ENCODE results near the gene SYVN1.

SYVN1 gene

DNA sequence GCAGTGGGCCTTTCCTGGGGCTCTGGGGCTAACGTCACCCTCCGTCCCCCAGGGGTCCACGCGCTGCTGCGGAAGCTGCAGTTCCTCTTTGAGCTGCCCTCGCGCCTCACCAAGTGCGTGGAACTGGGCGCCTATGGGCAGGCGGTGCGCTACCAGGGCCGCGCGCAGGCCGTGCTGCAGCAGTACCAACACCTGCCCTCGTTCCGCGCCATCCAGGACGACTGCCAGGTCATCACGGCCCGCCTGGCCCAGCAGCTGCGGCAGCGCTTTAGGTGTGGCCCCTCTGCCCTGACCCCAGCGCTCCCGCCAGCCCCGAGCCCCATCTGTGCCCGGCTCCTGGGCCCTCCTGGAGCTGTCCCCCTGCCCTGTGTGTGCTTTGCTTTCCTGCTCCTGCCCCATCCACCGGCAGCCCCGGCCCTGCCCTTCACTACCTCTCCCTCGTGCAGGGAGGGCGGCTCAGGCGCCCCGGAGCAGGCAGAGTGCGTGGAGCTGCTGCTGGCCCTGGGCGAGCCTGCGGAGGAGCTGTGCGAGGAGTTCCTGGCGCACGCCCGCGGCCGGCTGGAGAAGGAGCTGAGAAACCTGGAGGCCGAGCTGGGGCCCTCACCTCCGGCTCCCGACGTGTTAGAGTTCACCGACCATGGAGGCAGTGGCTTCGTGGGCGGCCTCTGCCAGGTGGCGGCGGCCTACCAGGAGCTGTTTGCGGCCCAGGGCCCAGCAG is 26.4 kb downstream of the SYVN1 start:
- TF ChIP-seq, protein P1, sequence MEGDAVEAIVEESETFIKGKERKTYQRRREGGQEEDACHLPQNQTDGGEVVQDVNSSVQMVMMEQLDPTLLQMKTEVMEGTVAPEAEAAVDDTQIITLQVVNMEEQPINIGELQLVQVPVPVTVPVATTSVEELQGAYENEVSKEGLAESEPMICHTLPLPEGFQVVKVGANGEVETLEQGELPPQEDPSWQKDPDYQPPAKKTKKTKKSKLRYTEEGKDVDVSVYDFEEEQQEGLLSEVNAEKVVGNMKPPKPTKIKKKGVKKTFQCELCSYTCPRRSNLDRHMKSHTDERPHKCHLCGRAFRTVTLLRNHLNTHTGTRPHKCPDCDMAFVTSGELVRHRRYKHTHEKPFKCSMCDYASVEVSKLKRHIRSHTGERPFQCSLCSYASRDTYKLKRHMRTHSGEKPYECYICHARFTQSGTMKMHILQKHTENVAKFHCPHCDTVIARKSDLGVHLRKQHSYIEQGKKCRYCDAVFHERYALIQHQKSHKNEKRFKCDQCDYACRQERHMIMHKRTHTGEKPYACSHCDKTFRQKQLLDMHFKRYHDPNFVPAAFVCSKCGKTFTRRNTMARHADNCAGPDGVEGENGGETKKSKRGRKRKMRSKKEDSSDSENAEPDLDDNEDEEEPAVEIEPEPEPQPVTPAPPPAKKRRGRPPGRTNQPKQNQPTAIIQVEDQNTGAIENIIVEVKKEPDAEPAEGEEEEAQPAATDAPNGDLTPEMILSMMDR (IDR thresholded peaks at IDR 0.05), result no peak
- H3K4me3 Mint-ChIP-seq, result no peak overlapping the region
- DNase-seq, result no peak
- H3K27ac Mint-ChIP-seq, result no peak overlapping the region
- H3K36me3 Mint-ChIP-seq (ENCODE audit: low read depth), result peaks cover 10% of the 10 kb centered on the region
- no peaks in the 10 kb centered on the region for H3K9me3 Mint-ChIP-seq
- peaks cover 4% of the 10 kb centered on the region for H3K27me3 Mint-ChIP-seq (ENCODE audit: low read depth, poor library complexity)
- peaks cover 30% of the 10 kb centered on the region for H3K4me1 Mint-ChIP-seq

DNA sequence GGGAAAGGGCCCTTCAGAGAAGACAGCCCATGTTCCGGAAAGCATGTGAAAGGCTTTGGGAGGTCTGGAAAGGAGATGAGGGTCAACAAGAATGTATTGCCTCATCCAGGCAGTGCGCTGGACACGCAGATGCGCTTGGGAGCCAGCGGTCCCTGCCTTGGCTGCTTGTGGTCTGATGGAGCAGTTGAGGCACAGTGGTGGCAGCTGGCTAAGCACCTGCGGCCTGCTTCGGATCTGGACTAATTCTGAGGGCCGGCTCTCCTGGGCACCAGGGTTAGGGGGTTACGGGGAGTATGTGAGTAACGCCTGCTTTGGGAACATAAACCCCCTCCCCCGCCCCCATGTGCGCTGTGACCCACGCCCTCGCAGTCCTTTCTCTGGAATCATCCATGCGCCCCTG is 27.2 kb downstream of the SYVN1 start:
- peaks cover 4% of the 10 kb centered on the region for H3K27me3 Mint-ChIP-seq (ENCODE audit: low read depth, poor library complexity)
- H3K4me1 Mint-ChIP-seq, result peaks cover 29% of the 10 kb centered on the region
- peaks cover 10% of the 10 kb centered on the region for H3K36me3 Mint-ChIP-seq (ENCODE audit: low read depth)
- TF ChIP-seq, protein P1 (IDR thresholded peaks at IDR 0.05), result no peak
- H3K9me3 Mint-ChIP-seq, result no peaks in the 10 kb centered on the region
- DNase-seq, result no peak
- H3K4me3 Mint-ChIP-seq, result no peak overlapping the region
- H3K27ac Mint-ChIP-seq, result peak overlapping the region; percentile 75

DNA sequence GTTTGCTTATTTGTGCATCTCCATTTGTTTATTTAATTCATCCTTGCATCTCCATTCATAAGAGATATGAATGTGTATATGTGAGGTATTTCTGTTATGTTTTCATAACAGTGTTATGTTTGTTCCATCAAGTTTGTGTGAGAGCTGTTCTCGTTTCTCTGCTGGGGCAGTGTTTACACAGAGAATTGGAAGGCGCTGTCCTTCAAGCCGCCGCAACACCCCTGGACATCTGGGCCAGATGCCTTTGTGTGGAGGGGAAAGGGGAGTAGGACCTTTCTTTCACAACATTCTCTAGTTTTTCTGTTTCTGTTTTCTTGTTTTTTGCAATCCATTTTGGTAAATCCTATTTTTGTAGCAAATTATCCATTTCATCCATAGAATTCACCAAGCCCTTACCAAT is 29.7 kb downstream of the SYVN1 start:
- Mint-ChIP-seq H3K4me1 (peaks cover 12% of the 10 kb centered on the region), H3K4me3 (no peak overlapping the region), H3K27me3 (ENCODE audit: low read depth, poor library complexity) (peaks cover 4% of the 10 kb centered on the region)

DNA sequence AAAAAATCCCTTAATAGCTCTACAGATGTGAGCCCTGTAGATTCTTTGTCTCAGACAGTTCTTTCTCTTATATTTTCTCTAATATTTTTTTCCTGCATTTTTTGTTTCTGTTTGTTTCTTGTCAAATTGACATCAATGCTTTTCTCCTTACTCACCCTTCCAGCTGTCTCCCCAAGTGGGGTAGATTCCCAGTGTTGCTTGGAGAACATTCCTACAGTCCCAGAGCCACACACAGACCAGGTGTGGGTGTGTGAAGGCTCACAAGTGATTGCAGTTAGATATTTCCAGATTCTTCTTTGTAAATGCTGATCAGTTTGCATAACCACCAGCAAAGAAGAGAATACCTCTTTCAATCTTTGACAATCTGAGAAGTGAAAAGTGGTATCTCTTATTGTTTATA is 30.8 kb downstream of the SYVN1 start:
- TF ChIP-seq, protein P1 (IDR thresholded peaks at IDR 0.05), result no peak

More for the DNA sequence above, 29.7 kb downstream of the SYVN1 start:
- DNase-seq, result no peak
- H3K36me3 Mint-ChIP-seq (ENCODE audit: low read depth), result peaks cover 10% of the 10 kb centered on the region
- peak overlapping the region; percentile 48 for H3K27ac Mint-ChIP-seq
- H3K9me3 Mint-ChIP-seq, result no peaks in the 10 kb centered on the region
- TF ChIP-seq, protein P1 (IDR thresholded peaks at IDR 0.05), result no peak

DNA sequence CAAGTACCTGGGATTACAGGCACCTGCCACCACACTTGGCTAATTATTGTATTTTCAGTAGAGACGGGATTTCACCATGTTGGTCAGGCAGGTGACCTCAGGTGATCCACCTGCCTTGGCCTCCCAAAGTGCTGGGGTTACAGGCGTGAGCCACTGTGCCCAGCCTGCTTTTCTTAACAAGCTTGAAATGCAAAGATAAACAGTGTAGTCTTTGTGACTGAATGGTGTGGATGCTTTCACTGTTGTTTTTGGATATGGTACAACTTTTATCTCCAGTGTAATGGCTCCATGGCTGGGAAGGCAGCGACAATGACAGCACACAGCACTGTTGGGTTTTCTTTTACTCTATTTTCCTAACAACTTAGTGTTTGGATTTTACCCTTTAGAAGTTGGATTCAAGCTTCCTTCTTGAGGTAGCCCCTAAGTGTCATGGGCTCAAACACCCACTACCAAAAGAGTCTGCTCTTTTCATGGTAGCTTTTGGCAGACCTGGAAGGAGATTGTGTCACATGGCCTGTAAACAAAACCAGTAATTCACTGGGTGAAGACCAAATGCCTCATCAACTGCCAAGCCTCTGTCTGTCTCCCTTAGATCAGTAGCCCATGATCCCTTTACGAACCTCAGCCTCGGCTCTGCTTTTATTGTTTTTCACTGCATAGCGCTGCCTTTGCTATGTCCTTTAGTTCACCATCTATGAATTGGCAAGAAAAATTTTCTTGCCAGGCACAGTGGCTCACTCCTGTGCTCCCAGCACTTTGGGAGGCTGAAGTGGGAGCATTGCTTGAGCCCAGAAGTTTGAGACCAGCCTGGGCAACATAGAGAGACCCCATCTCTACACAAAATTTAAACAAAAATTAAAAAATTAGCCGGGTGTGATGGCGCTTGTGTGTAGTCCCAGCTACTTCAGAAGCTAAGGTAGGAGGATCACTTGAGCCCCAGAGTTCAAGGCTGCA is 31.9 kb downstream of the SYVN1 start:
- no peak for DNase-seq
- H3K4me1 Mint-ChIP-seq, result peaks cover 17% of the 10 kb centered on the region
- TF ChIP-seq, protein P1 (IDR thresholded peaks at IDR 0.05), result no peak
- no peak overlapping the region for H3K4me3 Mint-ChIP-seq
- H3K9me3 Mint-ChIP-seq, result no peaks in the 10 kb centered on the region
- H3K27ac Mint-ChIP-seq, result no peak overlapping the region
- peaks cover 4% of the 10 kb centered on the region for H3K27me3 Mint-ChIP-seq (ENCODE audit: low read depth, poor library complexity)
- H3K36me3 Mint-ChIP-seq (ENCODE audit: low read depth), result peaks cover 16% of the 10 kb centered on the region

More for the DNA sequence above, 30.8 kb downstream of the SYVN1 start:
- no peak overlapping the region for H3K27ac Mint-ChIP-seq
- H3K4me1 Mint-ChIP-seq, result peaks cover 17% of the 10 kb centered on the region
- DNase-seq, result no peak
- no peak overlapping the region for H3K4me3 Mint-ChIP-seq
- H3K9me3 Mint-ChIP-seq, result no peaks in the 10 kb centered on the region
- H3K27me3 Mint-ChIP-seq (ENCODE audit: low read depth, poor library complexity), result peaks cover 4% of the 10 kb centered on the region
- peaks cover 16% of the 10 kb centered on the region for H3K36me3 Mint-ChIP-seq (ENCODE audit: low read depth)

All from nephron progenitor cell (in vitro differentiated cells).